CD14-positive monocyte (primary cell): ENCODE results near the gene CFAP221. TPM values are rescaled to one million over a fixed set of nuclear protein-coding genes. Genes with fewer than 3 reads are reported as not detected.

ENCODE experiments used
- DNase-seq, 3 donors: peaks; one replicate each; pipeline ENCODE4 v3.0.0-alpha.2; 2011 to 2022
- H2AFZ ChIP-seq: 2 replicates; pipeline ENCODE4 v1.6.0; 2012; ENCODE audit warnings: mild to moderate bottlenecking, low read depth, low read length, inconsistent platforms; ENCODE audit not compliant: insufficient read depth, poor library complexity, severe bottlenecking
- H3K27ac ChIP-seq, 2 donors: 1 replicate in 1 of 2; 2 replicates in 1 of 2; pipeline ENCODE4 v1.5.1; 2012 to 2013; ENCODE audit warnings: low read length in 2 of 2, control low read depth in 1 of 2, inconsistent platforms in 1 of 2, low read depth in 1 of 2, mild to moderate bottlenecking in 1 of 2
- H3K27me3 ChIP-seq, 2 donors: one replicate each; pipeline versions ENCODE4 v1.6.0 to v1.6.1; 2011 to 2013; ENCODE audit warnings: low read length in 2 of 2; ENCODE audit not compliant: control insufficient read depth in 2 of 2, insufficient read depth in 2 of 2
- H3K36me3 ChIP-seq, 2 donors: replicated peaks in 1 of 2; 1 replicate in 1 of 2; 2 replicates in 1 of 2; pipeline versions ENCODE4 v1.5.1 to v1.6.1; 2012 to 2013; ENCODE audit warnings: low read length in 2 of 2, control low read depth in 1 of 2, inconsistent platforms in 1 of 2, mild to moderate bottlenecking in 1 of 2; ENCODE audit not compliant: insufficient read depth in 2 of 2, control insufficient read depth in 1 of 2
- H3K4me1 ChIP-seq, 2 donors: 1 replicate in 1 of 2; 2 replicates in 1 of 2; pipeline versions ENCODE4 v1.5.1 to v1.6.1; 2012 to 2013; ENCODE audit warnings: low read length in 2 of 2, control low read depth in 1 of 2, inconsistent platforms in 1 of 2, mild to moderate bottlenecking in 1 of 2, moderate library complexity in 1 of 2; ENCODE audit not compliant: insufficient read depth in 2 of 2, control insufficient read depth in 1 of 2
- H3K4me2 ChIP-seq: replicated peaks from 2 replicates; pipeline ENCODE3; 2012; ENCODE audit warnings: low read length, moderate library complexity, mild to moderate bottlenecking; ENCODE audit not compliant: poor library complexity, severe bottlenecking; ENCODE audit errors: extremely low read depth
- H3K4me3 ChIP-seq, 3 experiments: fragments of 200-600 bp in 1 of 3; sonication (generic) in 1 of 3; replicated peaks in 1 of 3; 1 replicate in 2 of 3; 2 replicates in 1 of 3; pipeline ENCODE4 v1.5.1; 2011 to 2013; ENCODE audit warnings: low read length in 3 of 3, mild to moderate bottlenecking in 3 of 3, control low read depth in 2 of 3, low read depth in 2 of 3, inconsistent platforms in 1 of 3, moderate library complexity in 1 of 3
- H3K79me2 ChIP-seq: 2 replicates; pipeline ENCODE4 v1.6.0; 2012; ENCODE audit warnings: mild to moderate bottlenecking, control low read depth, inconsistent platforms, low read length, moderate library complexity; ENCODE audit not compliant: insufficient read depth
- H3K9ac ChIP-seq: 2 replicates; pipeline ENCODE4 v1.6.0; 2017; ENCODE audit warnings: low read length, mild to moderate bottlenecking; ENCODE audit not compliant: insufficient read depth, poor library complexity, severe bottlenecking
- H3K9me3 ChIP-seq, 2 donors: replicated peaks in 1 of 2; 1 replicate in 1 of 2; 2 replicates in 1 of 2; pipeline versions ENCODE4 v1.5.1 to v1.6.1; 2012 to 2013; ENCODE audit warnings: low read length in 2 of 2, control low read depth in 1 of 2; ENCODE audit not compliant: control insufficient read depth in 1 of 2, insufficient read depth in 1 of 2
- H4K20me1 ChIP-seq: 2 replicates; pipeline ENCODE4 v1.6.0; 2012; ENCODE audit warnings: mild to moderate bottlenecking, low read length, control low read depth, moderate library complexity; ENCODE audit not compliant: insufficient read depth
- H3K27ac Mint-ChIP-seq, 7 donors: one replicate each; pipeline ENCODE4 v1.8.0; 2020; ENCODE audit warnings: mild to moderate bottlenecking in 7 of 7, mixed read lengths in 7 of 7, moderate library complexity in 6 of 7, inconsistent platforms in 2 of 7
- H3K27me3 Mint-ChIP-seq, 3 donors: one replicate each; pipeline ENCODE4 v1.8.0; 2021 to 2022; ENCODE audit warnings: low read depth in 3 of 3, mild to moderate bottlenecking in 3 of 3, mixed read lengths in 3 of 3, moderate library complexity in 3 of 3, inconsistent platforms in 1 of 3
- H3K36me3 Mint-ChIP-seq, 2 donors: one replicate each; pipeline ENCODE4 v1.8.0; 2020; ENCODE audit warnings: mixed read lengths in 2 of 2, inconsistent platforms in 1 of 2, mild to moderate bottlenecking in 1 of 2
- H3K4me1 Mint-ChIP-seq: one replicate; pipeline ENCODE4 v1.8.0; 2020; ENCODE audit warnings: mild to moderate bottlenecking, mixed read lengths
- H3K4me3 Mint-ChIP-seq, 2 donors: one replicate each; pipeline ENCODE4 v1.8.0; 2020; ENCODE audit warnings: mild to moderate bottlenecking in 2 of 2, mixed read lengths in 2 of 2, moderate library complexity in 1 of 2
- H3K9me3 Mint-ChIP-seq, 7 donors: one replicate each; pipeline ENCODE4 v1.8.0; 2020 to 2022; ENCODE audit warnings: mixed read lengths in 7 of 7, mild to moderate bottlenecking in 6 of 7, moderate library complexity in 6 of 7, inconsistent platforms in 2 of 7
- WGBS: methylation state at CpG from one replicate; pipeline ENCODE4 v1.1.5; 2013; ENCODE audit warnings: missing lambda C conversion rate; ENCODE audit not compliant: insufficient coverage; 5-methylcytosine and 5-hydroxymethylcytosine counted together
- intact Hi-C, 2 donors: fragments of 100-400 bp; cut with micrococcal nuclease; formaldehyde crosslinking; loops; one replicate each; pipeline versions ENCODE4 v1.15.0 to v1.15.1; 2023
- polyA plus RNA-seq, 3 donors: library from polyadenylated mRNA; depleted of rRNA in 1 of 3; unstranded in 2 of 3; stranded (reverse) in 1 of 3; fragments of 300-500 nt in 2 of 3; fragments of >200 nt in 1 of 3; fragmentation: Illumina TruSeq in 2 of 3; gene quantifications; 1 replicate in 2 of 3; 2 replicates in 1 of 3; pipeline ENCODE4 v1.2.3, GENCODE V29; 2012 to 2021
- TF ChIP-seq, protein P1 (sequence below): fragments of 200-600 bp; IDR thresholded peaks from one replicate; pipeline ENCODE4 v1.8.0; 2022; ENCODE audit warnings: antibody characterized with exemption, mild to moderate bottlenecking

Gene CFAP221
- polyA plus RNA-seq, 3 donors, result not detected

DNA sequence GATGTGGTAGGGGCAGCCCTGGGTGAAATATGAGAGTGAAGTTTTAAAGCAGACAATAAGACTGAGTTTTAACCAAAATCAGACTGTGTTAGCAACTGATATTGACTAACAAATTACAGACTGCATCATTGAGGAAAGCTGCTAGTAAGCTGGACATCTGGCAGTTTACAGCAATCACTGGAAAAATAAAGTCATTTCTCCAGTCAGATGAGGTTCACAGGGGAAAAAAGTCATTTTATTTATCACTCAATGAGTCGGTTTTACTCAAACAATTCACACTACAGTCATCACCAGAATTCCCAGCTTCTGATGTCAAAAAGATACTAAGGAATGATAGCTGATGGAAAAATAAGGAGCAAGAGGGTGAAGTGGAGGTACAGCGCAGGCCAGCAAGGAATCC lies 124.3 kb downstream of the CFAP221 start:
- Histone ChIP-seq H3K27ac (no peak overlapping the region), H3K27me3 (no peaks in the 10 kb centered on the region), H3K4me3 (no peak overlapping the region), H3K4me2 (no peak overlapping the region), H3K79me2 (no peaks in the 10 kb centered on the region), H4K20me1 (no peaks in the 10 kb centered on the region), H3K36me3 (no peaks in the 10 kb centered on the region), H3K4me1 (no peaks in the 10 kb centered on the region), H2AFZ (no peak overlapping the region), H3K9ac (no peak overlapping the region), H3K9me3 (no peaks in the 10 kb centered on the region)
- no peak for DNase-seq
- Mint-ChIP-seq H3K36me3 (no peaks in the 10 kb centered on the region), H3K4me3 (no peak overlapping the region), H3K27me3 (peaks cover 6 to 13% (median 6%) of the 10 kb centered on the region in 3 donors), H3K27ac (no peak overlapping the region), H3K9me3 (peaks cover 0 to 2% (median 0%) of the 10 kb centered on the region in 7 donors), H3K4me1 (no peaks in the 10 kb centered on the region)
- TF ChIP-seq, protein P1, sequence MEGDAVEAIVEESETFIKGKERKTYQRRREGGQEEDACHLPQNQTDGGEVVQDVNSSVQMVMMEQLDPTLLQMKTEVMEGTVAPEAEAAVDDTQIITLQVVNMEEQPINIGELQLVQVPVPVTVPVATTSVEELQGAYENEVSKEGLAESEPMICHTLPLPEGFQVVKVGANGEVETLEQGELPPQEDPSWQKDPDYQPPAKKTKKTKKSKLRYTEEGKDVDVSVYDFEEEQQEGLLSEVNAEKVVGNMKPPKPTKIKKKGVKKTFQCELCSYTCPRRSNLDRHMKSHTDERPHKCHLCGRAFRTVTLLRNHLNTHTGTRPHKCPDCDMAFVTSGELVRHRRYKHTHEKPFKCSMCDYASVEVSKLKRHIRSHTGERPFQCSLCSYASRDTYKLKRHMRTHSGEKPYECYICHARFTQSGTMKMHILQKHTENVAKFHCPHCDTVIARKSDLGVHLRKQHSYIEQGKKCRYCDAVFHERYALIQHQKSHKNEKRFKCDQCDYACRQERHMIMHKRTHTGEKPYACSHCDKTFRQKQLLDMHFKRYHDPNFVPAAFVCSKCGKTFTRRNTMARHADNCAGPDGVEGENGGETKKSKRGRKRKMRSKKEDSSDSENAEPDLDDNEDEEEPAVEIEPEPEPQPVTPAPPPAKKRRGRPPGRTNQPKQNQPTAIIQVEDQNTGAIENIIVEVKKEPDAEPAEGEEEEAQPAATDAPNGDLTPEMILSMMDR, result no peak
- intact Hi-C loops, result no loop called here
- WGBS, result no CpG with 5 or more reads among the region's 2 CpGs

DNA sequence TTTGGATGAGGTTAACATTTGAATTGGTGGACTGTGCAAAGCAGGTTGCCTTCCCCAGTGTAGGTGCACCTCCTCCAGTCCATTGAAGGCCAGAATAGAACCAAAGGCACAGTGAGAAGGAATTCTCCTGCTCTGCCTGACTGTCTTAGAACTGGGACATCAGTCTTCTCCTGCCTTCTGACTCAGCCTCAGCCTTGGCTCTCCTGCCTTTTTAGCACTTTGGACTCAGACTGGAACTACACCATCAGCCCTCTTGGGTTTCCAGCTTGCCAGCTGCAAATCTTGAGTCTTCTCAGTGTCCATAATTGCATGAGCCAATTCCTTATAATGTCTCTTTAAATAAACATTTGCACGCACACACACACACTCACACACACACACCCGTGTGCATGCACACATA lies 126.8 kb downstream of the CFAP221 start:
- no peaks in the 10 kb centered on the region for H4K20me1 ChIP-seq
- Mint-ChIP-seq H3K4me3 (no peak overlapping the region), H3K27me3 (peaks cover 5 to 8% (median 7%) of the 10 kb centered on the region in 3 donors), H3K9me3 (no peaks in the 10 kb centered on the region), H3K4me1 (no peaks in the 10 kb centered on the region), H3K27ac (no peak overlapping the region), H3K36me3 (no peaks in the 10 kb centered on the region)
- DNase-seq, result no peak
- intact Hi-C loops, result no loop called here
- H3K79me2 ChIP-seq, result no peaks in the 10 kb centered on the region
- H3K9me3 ChIP-seq, result no peaks in the 10 kb centered on the region
- H2AFZ ChIP-seq, result no peak overlapping the region
- no peak overlapping the region for H3K4me3 ChIP-seq
- no peaks in the 10 kb centered on the region for H3K27me3 ChIP-seq
- no peaks in the 10 kb centered on the region for H3K36me3 ChIP-seq
- H3K4me1 ChIP-seq, result no peaks in the 10 kb centered on the region
- no CpG with 5 or more reads among the region's 2 CpGs for WGBS
- H3K9ac ChIP-seq, result no peak overlapping the region
- TF ChIP-seq, protein P1, result no peak
- H3K27ac ChIP-seq, result no peak overlapping the region
- H3K4me2 ChIP-seq, result no peak overlapping the region
